ENCODE measurements around the gene HEXD.

The HEXD gene

DNA sequence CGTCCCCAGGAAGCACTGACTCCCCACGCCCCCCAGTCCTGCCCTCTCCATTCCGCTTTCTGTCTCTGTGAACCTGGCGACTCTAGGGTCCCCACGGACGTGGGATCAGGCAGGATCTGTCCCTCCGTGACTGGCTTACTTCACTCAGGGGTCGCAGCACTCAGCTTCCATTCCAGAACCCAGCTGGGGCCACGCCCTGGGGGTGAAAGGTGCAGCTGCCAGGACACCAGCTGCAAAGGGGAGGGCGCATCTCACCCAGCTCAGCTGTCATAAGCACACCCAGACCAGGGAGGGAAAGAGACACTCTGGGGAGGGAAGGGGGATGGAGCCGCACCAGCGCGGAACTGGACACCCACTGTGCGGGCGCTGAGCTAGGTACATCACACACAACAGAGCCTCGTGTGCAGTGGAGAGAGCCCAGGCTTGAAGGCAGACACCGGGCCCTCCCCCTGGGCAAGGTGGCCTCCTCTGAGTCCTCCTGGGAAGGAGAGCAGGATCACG, 18.5 kb upstream of the HEXD start:
- in situ Hi-C loops (cut with MboI; ENCODE audit: low pct_unique_long_range_greater_than_20kb, low sequenced_read_pairs, unreplicated experiment): no loop called here
- TF ChIP-seq, protein P1, sequence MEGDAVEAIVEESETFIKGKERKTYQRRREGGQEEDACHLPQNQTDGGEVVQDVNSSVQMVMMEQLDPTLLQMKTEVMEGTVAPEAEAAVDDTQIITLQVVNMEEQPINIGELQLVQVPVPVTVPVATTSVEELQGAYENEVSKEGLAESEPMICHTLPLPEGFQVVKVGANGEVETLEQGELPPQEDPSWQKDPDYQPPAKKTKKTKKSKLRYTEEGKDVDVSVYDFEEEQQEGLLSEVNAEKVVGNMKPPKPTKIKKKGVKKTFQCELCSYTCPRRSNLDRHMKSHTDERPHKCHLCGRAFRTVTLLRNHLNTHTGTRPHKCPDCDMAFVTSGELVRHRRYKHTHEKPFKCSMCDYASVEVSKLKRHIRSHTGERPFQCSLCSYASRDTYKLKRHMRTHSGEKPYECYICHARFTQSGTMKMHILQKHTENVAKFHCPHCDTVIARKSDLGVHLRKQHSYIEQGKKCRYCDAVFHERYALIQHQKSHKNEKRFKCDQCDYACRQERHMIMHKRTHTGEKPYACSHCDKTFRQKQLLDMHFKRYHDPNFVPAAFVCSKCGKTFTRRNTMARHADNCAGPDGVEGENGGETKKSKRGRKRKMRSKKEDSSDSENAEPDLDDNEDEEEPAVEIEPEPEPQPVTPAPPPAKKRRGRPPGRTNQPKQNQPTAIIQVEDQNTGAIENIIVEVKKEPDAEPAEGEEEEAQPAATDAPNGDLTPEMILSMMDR (IDR thresholded peaks at IDR 0.05; ENCODE audit: extremely low read depth, insufficient read depth, missing control alignments): no peak
- DNase-seq (ENCODE audit: low spot score): no peak

GRCh38 chr17:82400206-82400605, 17.9 kb upstream of the HEXD start:
- TF ChIP-seq, protein P1 (IDR thresholded peaks at IDR 0.05; ENCODE audit: extremely low read depth, insufficient read depth, missing control alignments): no peak
- no peak for DNase-seq (ENCODE audit: low spot score)
- in situ Hi-C loops (cut with MboI; ENCODE audit: low pct_unique_long_range_greater_than_20kb, low sequenced_read_pairs, unreplicated experiment): no loop called here

GRCh38 chr17:82400830-82401229, 17.3 kb upstream of the HEXD start:
- peak; percentile 91 for DNase-seq (ENCODE audit: low spot score)
- TF ChIP-seq, protein P1 (IDR thresholded peaks at IDR 0.05; ENCODE audit: extremely low read depth, insufficient read depth, missing control alignments): no peak
- in situ Hi-C loops (cut with MboI; ENCODE audit: low pct_unique_long_range_greater_than_20kb, low sequenced_read_pairs, unreplicated experiment): no loop called here

- peak; percentile 73 for DNase-seq (ENCODE audit: low spot score)
Measured at GRCh38 chr17:82402865-82403264, 15.3 kb upstream of the HEXD start.

DNA sequence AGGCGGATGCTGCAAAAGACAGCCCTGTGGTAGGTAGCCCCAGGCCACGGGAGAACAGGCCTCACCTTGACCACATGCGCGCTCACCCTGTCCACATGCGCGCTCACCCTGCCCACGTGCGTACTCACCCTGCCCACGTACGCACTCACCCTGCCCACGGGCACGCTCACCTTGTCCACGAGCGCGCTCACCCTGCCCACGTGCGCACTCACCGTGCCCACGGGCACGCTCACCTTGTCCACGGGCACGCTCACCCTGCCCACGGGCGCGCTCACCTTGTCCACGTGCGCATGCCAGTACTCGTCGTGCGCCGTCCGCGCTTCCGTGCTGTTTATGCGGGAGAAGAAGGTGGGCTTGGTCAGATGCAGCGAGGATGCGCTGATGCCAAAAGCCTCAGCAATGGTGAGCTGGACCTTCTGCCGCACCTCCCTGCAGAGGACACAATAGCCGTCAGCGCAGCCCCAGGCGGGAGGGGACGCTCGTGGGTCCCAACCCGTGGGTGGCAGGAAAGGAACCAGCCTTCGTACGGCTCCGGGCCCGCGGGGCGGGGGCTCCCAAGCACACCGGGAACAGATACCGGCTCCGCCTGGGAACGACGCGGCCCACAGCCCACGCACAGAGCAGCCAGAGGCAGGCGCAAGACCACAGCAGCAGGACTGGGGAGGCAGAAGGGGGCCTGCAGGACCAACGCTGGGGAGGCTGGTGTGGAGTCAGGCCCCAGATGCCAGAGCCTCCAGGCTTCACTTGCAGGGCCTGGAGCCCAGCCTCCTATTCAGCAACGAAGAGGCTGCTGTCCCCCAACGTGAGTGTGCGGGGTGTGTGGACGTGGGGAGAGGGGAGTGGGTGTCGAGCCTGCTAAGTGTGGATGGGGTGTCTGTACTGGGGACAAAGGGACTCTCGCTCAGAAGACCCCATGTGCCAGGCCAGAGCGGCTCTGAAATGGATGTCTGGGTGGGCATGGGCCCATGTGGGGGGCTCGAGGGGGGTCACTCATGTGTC, 14.2 kb upstream of the HEXD start:
- TF ChIP-seq, protein P1 (IDR thresholded peaks at IDR 0.05; ENCODE audit: extremely low read depth, insufficient read depth, missing control alignments): no peak
- no peak for DNase-seq (ENCODE audit: low spot score)
- in situ Hi-C loops (cut with MboI; ENCODE audit: low pct_unique_long_range_greater_than_20kb, low sequenced_read_pairs, unreplicated experiment): no loop called here

More at GRCh38 chr17:82402865-82403264, 15.3 kb upstream of the HEXD start:
- in situ Hi-C loops (cut with MboI; ENCODE audit: low pct_unique_long_range_greater_than_20kb, low sequenced_read_pairs, unreplicated experiment): no loop called here
- TF ChIP-seq, protein P1 (IDR thresholded peaks at IDR 0.05; ENCODE audit: extremely low read depth, insufficient read depth, missing control alignments): no peak

- TF ChIP-seq, protein P1 (IDR thresholded peaks at IDR 0.05; ENCODE audit: extremely low read depth, insufficient read depth, missing control alignments): no peak
- in situ Hi-C loops (cut with MboI; ENCODE audit: low pct_unique_long_range_greater_than_20kb, low sequenced_read_pairs, unreplicated experiment): no loop called here
- DNase-seq (ENCODE audit: low spot score): no peak
Measured at GRCh38 chr17:82405051-82405450, 13.1 kb upstream of the HEXD start.

All from GM13977 (cell line).